Measurements from ENCODE around the gene EVC. TPM values are rescaled to one million over a fixed set of nuclear protein-coding genes. Genes with fewer than 3 reads are reported as not detected.
"Not testable (repeated sequence)": the region's sequence is repeated elsewhere in the genome, so short reads cannot be mapped to it uniquely, and the experiment has no call there.

Gene EVC
- total RNA-seq, 1 donor from 2014 or later: 17.8 TPM

DNA sequence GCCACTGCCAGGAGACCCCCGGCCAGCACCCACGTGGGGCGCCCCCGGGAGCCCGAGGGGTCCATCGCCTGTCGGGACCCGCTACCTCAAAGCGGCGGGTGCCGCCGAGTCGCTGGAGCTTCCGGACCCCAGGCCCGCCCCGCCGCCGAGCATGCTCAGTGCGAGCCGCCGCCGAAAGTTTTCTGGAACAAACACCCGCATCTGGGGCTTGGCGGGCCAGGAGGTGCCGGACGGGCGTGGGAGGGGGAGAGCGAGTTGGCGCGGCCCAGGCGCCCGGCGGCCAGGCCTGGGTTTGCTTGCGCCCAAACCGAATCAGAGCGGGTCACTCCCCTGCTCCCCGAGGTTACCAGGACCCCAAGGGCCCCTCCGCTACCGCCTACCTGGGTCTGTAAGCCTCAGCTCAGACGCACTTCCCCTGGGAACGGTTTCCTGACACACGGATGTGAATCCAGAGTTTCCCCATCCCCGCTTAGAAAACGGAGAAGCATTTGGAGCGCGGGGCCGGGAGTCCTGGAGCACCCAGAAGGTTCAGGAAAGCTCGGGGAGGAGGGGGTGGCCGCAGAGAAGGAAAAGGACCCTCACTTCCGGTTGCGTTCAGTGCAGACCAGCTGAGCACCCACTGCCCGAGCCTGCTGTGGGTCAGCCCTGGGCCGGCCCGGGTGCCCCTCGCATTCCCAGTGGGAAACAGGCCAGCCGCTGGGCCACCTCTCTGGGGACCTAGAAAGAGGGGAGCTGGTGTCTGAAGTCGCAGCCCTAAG lies 2.4 kb upstream of the EVC start, which contains the start of gene EVC2:
TSS of gene EVC2 (minus strand) at position 111 of the 758 bp plus-strand sequence. CDS start at position 65, 46 bp downstream.
- no peak for DNase-seq (ENCODE audit: low read depth, low spot score)

DNA sequence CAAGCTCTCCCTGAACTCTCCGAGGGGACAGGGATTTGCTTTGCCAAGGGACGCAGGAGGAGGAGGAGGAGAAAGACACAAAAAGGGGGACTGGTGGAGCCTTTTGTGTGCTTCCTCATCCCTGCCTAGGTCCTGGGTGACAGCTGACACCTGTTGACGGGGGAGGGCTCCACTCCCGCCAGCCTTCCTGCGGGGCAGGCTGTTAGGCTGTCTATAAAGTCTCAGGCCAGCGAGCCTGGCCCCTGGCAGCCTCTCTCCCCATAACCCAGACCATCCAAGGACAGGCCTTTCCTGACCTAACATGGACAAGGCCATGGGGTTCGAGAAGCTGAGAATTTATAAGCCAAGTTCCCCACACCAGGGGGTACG lies 1.8 kb upstream of the EVC start:
- DNase-seq (ENCODE audit: low read depth, low spot score): no peak

DNA sequence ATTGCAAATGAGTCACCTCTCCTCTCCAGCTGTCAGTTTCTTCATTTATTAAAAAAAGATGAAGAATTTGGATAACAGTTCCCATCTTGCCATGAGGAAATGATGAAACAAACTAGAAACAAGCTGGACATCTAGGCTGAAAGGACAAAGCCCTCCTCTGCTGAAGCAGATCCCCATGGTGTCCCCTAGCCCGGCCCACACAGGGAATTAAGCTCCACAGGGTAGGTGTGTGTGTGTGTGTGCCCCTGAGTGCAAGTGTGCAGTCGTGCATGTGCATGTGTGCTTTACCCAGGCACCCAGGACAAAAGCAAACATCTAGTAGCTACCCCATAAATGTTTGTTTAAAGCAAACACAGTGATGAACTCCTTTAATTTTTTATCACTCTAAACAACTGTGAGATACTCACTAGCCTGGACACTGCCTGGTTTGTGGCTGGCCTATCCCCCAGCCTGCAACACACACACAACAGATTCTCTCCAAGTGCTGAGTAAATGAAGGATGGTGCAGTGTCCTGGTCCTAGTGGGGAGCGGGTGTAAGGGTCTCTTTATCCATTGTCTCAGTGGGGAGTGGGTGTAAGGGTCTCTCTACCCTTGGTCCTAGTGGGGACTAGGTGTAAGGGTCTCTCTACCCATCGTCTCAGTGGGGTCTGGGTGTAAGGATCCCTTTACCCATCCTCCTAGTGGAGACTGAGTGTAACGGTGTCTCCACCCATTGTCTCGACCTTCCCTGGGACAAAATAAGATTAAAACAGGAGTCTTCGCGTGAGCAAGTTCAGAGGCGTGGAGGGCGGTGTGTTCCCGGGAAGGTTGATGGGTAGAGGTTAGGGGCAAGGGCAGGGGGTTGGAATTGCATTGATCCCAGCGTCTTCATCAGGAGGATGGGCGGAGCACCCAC lies 688 bp upstream of the EVC start:
- no peak for DNase-seq (ENCODE audit: low read depth, low spot score)

DNA sequence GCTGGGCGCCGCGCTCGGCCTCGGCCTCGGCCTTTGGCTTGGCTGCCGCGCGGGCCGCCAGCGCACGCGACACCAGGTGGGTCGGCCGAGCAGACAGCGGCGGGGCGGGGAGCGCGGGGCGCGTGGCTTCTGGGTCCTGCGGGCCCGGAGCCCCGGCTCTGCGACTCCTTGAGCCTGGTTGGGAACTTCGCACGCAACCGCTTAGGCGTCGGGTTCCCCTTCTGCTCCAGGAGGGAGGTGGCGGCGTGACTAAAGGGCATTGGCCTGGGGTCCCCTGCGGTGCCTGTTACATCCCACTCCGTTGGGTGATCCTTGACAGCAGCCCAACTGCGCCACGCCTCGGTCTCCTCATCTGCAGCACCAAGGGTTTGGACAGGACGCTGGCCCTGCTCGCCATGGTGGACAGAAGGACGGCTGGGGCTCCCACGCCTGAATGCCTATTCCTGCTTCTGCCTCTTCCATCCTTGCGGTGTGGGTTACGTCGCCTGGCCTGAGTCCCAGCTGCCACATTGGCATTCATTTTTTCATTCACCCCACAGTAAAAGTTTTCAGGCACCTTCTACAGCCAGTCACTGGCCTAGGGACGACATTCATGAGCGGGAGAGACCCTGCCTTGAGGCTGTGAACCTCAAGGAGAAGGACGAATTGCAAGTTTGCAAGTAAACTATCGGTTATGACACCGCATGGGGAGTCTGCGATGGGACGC lies 631 bp downstream of the EVC start:
- no peak for DNase-seq (ENCODE audit: low read depth, low spot score)

- no peak for DNase-seq (ENCODE audit: low read depth, low spot score)
Measured at GRCh38 chr4:5712517-5712916, 1.5 kb downstream of the EVC start.

DNA sequence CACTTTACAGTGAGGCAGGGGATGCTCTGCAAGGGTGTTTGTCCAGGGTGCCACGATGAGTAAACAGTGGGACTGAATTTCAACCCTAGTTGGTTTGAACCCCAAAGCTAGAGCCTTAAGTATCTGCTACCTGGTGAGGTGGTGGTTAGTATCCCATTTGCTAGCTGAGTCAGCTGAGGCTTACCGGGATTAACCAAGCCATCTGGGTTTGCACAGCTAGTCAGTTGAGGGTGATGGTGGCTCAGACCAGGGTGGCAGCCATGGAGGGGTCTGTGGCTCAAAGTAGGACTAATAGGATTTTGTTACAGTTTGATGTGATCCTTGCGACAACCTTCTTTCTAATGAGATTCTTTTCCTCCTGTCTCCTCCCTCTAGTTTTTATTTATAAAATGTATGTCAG lies 1.9 kb downstream of the EVC start:
- DNase-seq (ENCODE audit: low read depth, low spot score): no peak

- no peak for DNase-seq (ENCODE audit: low read depth, low spot score)
Measured at GRCh38 chr4:5713861-5714260, 2.9 kb downstream of the EVC start.

- no peak for DNase-seq (ENCODE audit: low read depth, low spot score)
Measured at GRCh38 chr4:5715357-5715756, 4.4 kb downstream of the EVC start.

GRCh38 chr4:5716391-5716790 lies 5.4 kb downstream of the EVC start:
- no peak for DNase-seq (ENCODE audit: low read depth, low spot score)

DNA sequence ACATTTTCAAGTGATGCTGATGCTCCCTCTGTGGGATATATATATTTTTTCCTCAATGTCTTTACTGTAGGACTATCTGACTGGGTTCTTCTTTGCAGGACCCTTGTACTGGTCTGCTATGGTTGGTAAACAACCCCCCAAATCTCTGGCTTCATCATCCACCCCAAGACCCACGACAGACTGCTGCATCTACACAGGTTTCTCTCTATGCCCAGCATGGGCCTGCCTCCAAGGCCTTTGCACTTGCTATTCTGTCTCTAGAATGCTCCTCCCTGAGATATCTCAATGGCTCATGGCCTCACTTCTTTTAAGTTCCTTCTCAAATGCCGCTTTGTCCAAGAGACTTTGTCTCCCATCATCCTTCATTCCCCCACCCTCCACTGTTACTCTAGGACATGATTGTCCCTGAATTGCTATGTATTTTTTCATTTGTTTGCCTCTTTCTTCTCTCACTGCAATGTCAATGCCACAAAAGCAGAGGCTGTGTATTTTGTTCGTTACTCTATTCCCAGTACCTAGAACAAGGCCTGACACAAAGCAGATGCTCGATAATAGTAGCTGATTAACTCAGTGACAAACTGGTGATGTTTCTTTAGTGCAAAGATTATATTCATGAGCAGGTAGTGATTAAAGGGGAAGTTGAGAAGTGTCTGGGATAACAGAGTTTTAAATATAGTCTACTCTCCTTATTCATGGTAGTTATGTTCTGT lies 6.6 kb downstream of the EVC start:
- no peak for DNase-seq (ENCODE audit: low read depth, low spot score)

DNA sequence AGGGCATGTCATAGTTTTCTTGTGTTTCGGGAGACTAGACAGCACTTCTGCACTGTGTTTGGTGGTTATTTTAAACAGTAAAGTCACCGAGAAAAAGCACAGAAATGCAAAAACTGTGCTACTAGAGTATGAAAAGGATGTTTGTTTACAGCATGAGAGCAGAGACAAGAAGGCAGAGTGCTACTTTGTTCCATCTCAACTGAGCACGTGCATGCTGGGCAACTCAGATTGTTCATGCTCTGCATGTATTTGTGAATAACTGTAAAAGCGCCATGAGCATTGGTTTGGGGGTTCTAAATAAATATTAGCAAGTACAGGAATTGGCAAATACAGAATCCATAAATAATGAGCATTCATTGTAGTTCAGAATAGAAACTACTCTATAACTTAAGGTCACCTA lies 7.4 kb downstream of the EVC start:
- DNase-seq (ENCODE audit: low read depth, low spot score): no peak

- no peak for DNase-seq (ENCODE audit: low read depth, low spot score)
Measured at GRCh38 chr4:5719350-5720055, 8.5 kb downstream of the EVC start.

GRCh38 chr4:5720157-5720850 lies 9.3 kb downstream of the EVC start:
- no peak for DNase-seq (ENCODE audit: low read depth, low spot score)

DNA sequence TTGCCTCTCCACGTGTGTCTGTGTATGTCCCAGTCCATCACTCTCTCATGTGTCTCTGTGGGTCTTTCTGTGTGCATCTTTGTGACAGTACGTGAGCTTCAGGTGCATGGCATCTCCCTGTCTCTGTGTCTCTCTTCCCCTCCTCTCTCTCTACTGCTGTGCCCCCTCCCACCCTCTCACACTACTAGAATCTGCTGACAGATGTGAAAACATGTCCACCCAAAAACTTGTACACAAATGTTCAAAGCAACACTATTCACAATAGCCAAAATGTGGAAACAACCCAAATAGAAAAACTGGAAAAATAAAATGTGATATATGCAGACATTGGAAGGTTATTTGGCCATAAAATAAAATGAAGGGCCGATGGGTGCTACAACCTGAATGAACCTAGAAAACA lies 10.0 kb downstream of the EVC start:
- DNase-seq (ENCODE audit: low read depth, low spot score): no peak

DNA sequence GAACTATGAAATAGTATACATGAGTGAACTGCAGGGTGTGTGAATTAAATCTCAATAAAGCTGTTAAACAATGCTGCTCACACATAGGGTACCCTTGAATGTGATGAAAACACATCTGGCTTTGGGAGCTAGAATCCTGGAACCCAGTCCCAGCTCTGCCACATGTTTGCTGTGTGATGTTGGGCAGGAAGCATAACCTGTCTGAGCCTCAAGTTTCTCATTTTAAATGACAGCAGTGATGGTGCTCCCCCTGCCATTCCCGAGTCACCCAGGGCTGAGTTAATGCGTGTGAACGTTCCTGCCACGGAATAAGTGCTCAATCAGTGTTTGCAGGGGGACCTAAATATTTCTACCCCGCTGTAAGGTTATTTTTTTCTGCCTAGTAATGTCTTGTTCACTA lies 10.9 kb downstream of the EVC start:
- no peak for DNase-seq (ENCODE audit: low read depth, low spot score)

DNA sequence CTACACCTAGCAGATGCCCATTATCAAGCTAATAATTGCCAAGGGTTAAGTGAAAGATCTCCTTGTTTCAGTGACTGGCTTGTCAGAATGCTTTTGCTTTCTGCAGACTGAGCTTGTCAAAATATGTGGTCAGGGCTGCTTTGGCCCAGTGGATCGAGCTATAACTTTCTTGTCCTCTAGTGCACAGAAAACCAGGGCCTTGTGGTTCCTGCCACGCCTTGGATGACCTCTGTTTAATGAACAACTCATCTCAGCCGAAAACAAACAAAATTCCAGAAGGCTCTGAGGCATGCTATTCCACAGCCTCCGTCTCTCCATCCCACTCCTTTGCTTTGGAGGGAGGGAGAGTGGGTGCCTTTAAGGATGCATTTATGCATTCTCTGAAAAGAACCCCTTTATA lies 11.3 kb downstream of the EVC start:
- DNase-seq (ENCODE audit: low read depth, low spot score): no peak

DNA sequence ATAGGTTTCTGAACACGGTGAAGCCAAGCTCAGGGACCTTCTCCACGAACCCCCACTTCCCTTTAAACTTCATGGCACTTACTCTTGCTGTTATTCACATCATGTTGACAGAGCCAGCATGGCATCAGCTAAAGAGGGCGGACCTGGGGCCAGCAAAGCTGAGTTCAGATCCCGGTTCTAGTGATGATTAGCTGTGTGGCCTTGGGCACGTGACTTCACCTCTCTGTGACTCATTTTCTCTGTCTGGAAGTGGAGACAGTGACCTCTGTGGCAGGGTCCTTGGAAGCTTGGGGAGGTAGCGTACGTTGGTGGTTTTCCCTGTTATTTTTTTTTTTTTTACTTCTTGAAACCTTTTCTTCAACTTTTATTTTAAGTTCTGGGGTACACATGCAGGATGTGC lies 13.4 kb downstream of the EVC start:
- no peak for DNase-seq (ENCODE audit: low read depth, low spot score)

DNA sequence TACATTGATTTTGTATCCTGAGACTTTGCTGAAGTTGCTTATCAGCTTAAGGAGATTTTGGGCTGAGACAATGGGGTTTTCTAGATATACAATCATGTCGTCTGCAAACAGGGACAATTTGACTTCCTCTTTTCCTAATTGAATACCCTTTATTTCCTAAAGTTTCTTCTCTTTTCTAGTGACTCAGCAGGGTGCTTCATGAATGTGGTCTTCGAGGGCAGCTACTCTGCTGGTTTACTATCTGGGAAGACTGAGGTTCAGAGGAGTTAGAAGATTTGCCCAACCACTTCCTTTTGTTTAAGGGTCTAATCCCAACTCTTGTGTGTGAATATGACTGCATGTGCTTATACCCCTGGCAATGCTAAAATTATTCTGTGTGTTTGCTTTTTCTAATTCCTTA lies 17.4 kb downstream of the EVC start:
- not testable (repeated sequence) for DNase-seq (ENCODE audit: low read depth, low spot score)

- DNase-seq (ENCODE audit: low read depth, low spot score): no peak
Measured at GRCh38 chr4:5730436-5730835, 19.4 kb downstream of the EVC start.
